ENCODE data around the gene AQP12A.

DNA sequence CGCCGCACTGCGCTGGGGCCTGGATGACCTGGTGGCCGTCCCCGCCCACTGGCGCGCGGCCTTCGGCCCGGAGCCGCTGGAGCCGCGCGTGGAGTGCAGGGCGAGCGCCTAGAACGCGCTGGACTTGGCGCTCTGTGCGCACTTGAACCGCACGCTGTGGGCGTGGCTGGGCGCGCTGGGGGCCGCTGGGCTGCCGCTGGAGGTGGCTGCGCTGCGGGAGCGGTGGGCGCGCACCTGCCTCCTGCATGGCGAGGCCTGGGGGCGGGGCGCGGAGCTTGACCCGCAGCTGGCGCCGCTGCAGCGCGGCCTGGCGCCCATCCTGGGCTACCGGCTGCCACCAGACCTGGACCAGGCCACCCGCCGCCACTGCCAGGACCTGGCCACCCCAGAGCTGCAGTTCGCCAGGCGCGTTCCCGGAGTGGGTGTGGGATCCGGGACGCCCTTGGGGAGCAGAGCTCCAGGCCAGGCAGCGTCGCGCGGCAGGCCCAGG, 18.9 kb upstream of the AQP12A start:
- TF ChIP-seq, protein P1, sequence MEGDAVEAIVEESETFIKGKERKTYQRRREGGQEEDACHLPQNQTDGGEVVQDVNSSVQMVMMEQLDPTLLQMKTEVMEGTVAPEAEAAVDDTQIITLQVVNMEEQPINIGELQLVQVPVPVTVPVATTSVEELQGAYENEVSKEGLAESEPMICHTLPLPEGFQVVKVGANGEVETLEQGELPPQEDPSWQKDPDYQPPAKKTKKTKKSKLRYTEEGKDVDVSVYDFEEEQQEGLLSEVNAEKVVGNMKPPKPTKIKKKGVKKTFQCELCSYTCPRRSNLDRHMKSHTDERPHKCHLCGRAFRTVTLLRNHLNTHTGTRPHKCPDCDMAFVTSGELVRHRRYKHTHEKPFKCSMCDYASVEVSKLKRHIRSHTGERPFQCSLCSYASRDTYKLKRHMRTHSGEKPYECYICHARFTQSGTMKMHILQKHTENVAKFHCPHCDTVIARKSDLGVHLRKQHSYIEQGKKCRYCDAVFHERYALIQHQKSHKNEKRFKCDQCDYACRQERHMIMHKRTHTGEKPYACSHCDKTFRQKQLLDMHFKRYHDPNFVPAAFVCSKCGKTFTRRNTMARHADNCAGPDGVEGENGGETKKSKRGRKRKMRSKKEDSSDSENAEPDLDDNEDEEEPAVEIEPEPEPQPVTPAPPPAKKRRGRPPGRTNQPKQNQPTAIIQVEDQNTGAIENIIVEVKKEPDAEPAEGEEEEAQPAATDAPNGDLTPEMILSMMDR (conservative IDR thresholded peaks at IDR 0.05 in 1 of 2, IDR thresholded peaks at IDR 0.05 in 1 of 2; ENCODE audit: low read depth in 1 of 2, low read length in 2 of 2): no peak
- TF ChIP-seq EZH2 (IDR thresholded peaks at IDR 0.05; ENCODE audit: low read length, missing control alignments): no peak
